Mesendoderm (in vitro differentiated cells): ENCODE data around the gene FGG.

Source experiments
- DNase-seq: peaks from one replicate; pipeline ENCODE4 v3.0.0; 2013
- H2AK5ac ChIP-seq: 2 replicates; pipeline ENCODE4 v1.6.1; 2013; ENCODE audit warnings: low read length, inconsistent platforms
- H2BK120ac ChIP-seq: 2 replicates; pipeline ENCODE4 v1.6.1; 2013; ENCODE audit warnings: low read depth, mild to moderate bottlenecking, low read length, moderate library complexity, mixed read lengths
- H2BK15ac ChIP-seq: replicated peaks from 2 replicates; pipeline ENCODE4 v1.6.1; 2013; ENCODE audit warnings: low read depth, mild to moderate bottlenecking, moderate library complexity
- H2BK5ac ChIP-seq: 2 replicates; pipeline ENCODE4 v1.6.1; 2013; ENCODE audit warnings: low read length, inconsistent platforms
- H3K18ac ChIP-seq: 2 replicates; pipeline ENCODE4 v1.6.1; 2013; ENCODE audit warnings: mild to moderate bottlenecking, low read length, mixed read lengths
- H3K23ac ChIP-seq: one replicate; pipeline ENCODE4 v1.6.1; 2013; ENCODE audit warnings: low read length
- H3K27ac ChIP-seq: 2 replicates; pipeline ENCODE4 v1.5.1; 2013; ENCODE audit warnings: low read depth, mild to moderate bottlenecking, inconsistent platforms, low read length, moderate library complexity
- H3K27me3 ChIP-seq: 2 replicates; pipeline ENCODE4 v1.6.1; 2013; ENCODE audit warnings: low read length, control low read depth, mild to moderate bottlenecking, inconsistent platforms; ENCODE audit not compliant: insufficient read depth, poor library complexity
- H3K36me3 ChIP-seq: 2 replicates; pipeline ENCODE4 v1.6.1; 2013; ENCODE audit warnings: low read length, inconsistent platforms; ENCODE audit not compliant: control insufficient read depth, insufficient read depth
- H3K4ac ChIP-seq: one replicate; pipeline ENCODE4 v1.6.1; 2013; ENCODE audit warnings: low read depth, mild to moderate bottlenecking, low read length, moderate library complexity
- H3K4me1 ChIP-seq: 2 replicates; pipeline ENCODE4 v1.6.1; 2013; ENCODE audit warnings: low read depth, low read length, inconsistent platforms; ENCODE audit not compliant: control insufficient read depth
- H3K4me2 ChIP-seq: 2 replicates; pipeline ENCODE4 v1.6.1; 2013; ENCODE audit warnings: low read length
- H3K4me3 ChIP-seq: 2 replicates; pipeline ENCODE4 v1.5.1; 2013; ENCODE audit warnings: mild to moderate bottlenecking, low read length
- H3K56ac ChIP-seq: one replicate; pipeline ENCODE4 v1.6.1; 2013; ENCODE audit warnings: low read length
- H3K79me1 ChIP-seq: 2 replicates; pipeline ENCODE4 v1.6.1; 2013; ENCODE audit warnings: low read length, inconsistent platforms
- H3K79me2 ChIP-seq: 2 replicates; pipeline ENCODE4 v1.6.1; 2013; ENCODE audit warnings: mild to moderate bottlenecking, low read length; ENCODE audit not compliant: control insufficient read depth, insufficient read depth
- H3K9ac ChIP-seq: 2 replicates; pipeline ENCODE4 v1.6.1; 2013; ENCODE audit warnings: low read length, inconsistent platforms
- H4K5ac ChIP-seq: one replicate; pipeline ENCODE4 v1.6.1; 2013; ENCODE audit warnings: low read length
- H4K8ac ChIP-seq: one replicate; pipeline ENCODE4 v1.6.1; 2013; ENCODE audit warnings: low read depth, mild to moderate bottlenecking, control low read depth, low read length, moderate library complexity
- WGBS: extraction: QIAGEN DNeasy Blood & Tissue Kit; methylation state at CpG from one replicate; pipeline ENCODE4 v1.1.7; 2013; ENCODE audit warnings: low lambda C conversion rate, missing lambda C conversion rate; ENCODE audit not compliant: insufficient coverage; ENCODE audit errors: extremely low coverage; 5-methylcytosine and 5-hydroxymethylcytosine counted together

Gene FGG

GRCh38 chr4:154623995-154624394 is 11.5 kb upstream of the FGG start:
- WGBS, result no CpG with 5 or more reads among the region's 7 CpGs

DNA sequence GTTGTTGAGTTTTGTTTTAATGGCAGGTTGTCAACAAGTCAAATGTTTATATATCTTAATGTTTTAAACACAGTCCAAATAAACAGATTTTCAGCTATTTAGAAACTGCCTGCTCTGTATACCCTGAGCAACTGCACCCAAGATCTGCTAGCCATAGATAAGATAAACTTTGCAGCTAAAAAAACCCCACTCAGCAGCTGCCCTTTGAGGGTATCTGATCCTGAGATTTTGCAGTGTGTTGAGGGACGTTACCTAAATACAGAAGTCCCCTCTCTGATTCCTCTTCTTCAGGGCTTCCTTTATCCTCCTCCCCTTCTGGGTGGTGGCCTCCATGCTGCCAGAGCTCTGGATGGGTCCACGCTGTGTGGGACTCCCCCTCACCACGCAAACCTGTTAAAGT is 11.0 kb upstream of the FGG start:
- H3K4ac ChIP-seq, result no peak overlapping the region
- no peaks in the 10 kb centered on the region for H3K79me1 ChIP-seq
- H2BK15ac ChIP-seq, result no peak overlapping the region
- H3K79me2 ChIP-seq, result no peaks in the 10 kb centered on the region
- no peak overlapping the region for H2AK5ac ChIP-seq
- no peak overlapping the region for H3K4me3 ChIP-seq
- no peak overlapping the region for H3K9ac ChIP-seq
- no peak overlapping the region for H2BK120ac ChIP-seq
- no peaks in the 10 kb centered on the region for H3K36me3 ChIP-seq
- no peak overlapping the region for H3K18ac ChIP-seq
- H3K4me2 ChIP-seq, result no peak overlapping the region
- H3K56ac ChIP-seq, result no peak overlapping the region
- peaks cover 4% of the 10 kb centered on the region for H3K27me3 ChIP-seq
- H4K5ac ChIP-seq, result no peak overlapping the region
- no CpG with 5 or more reads among the region's 3 CpGs for WGBS
- no peak overlapping the region for H3K23ac ChIP-seq
- H4K8ac ChIP-seq, result no peak overlapping the region
- no peak for DNase-seq
- H2BK5ac ChIP-seq, result no peak overlapping the region
- no peak overlapping the region for H3K27ac ChIP-seq
- peaks cover 3% of the 10 kb centered on the region for H3K4me1 ChIP-seq

More at GRCh38 chr4:154623995-154624394, 11.5 kb upstream of the FGG start:
- Histone ChIP-seq H3K36me3 (no peaks in the 10 kb centered on the region), H2AK5ac (no peak overlapping the region), H3K4me2 (no peak overlapping the region), H3K4me3 (no peak overlapping the region), H3K18ac (no peak overlapping the region), H3K27ac (no peak overlapping the region), H3K4me1 (peaks cover 3% of the 10 kb centered on the region), H3K9ac (no peak overlapping the region), H3K4ac (no peak overlapping the region), H3K23ac (no peak overlapping the region), H3K79me1 (no peaks in the 10 kb centered on the region), H2BK5ac (no peak overlapping the region), H3K79me2 (no peaks in the 10 kb centered on the region), H4K5ac (no peak overlapping the region), H2BK15ac (no peak overlapping the region), H3K56ac (no peak overlapping the region), H3K27me3 (peaks cover 5% of the 10 kb centered on the region), H4K8ac (no peak overlapping the region), H2BK120ac (no peak overlapping the region)
- DNase-seq, result no peak

GRCh38 chr4:154622598-154622997 is 10.1 kb upstream of the FGG start:
- H2BK5ac ChIP-seq, result no peak overlapping the region
- H2BK15ac ChIP-seq, result no peak overlapping the region
- H3K4me3 ChIP-seq, result no peak overlapping the region
- H3K23ac ChIP-seq, result no peak overlapping the region
- no peaks in the 10 kb centered on the region for H3K36me3 ChIP-seq
- no peak overlapping the region for H3K4ac ChIP-seq
- no peak overlapping the region for H3K18ac ChIP-seq
- peaks cover 3% of the 10 kb centered on the region for H3K4me1 ChIP-seq
- peak; percentile 61 for DNase-seq
- no peak overlapping the region for H3K4me2 ChIP-seq
- H4K8ac ChIP-seq, result no peak overlapping the region
- no peak overlapping the region for H4K5ac ChIP-seq
- peaks cover 2% of the 10 kb centered on the region for H3K27me3 ChIP-seq
- H2AK5ac ChIP-seq, result no peak overlapping the region
- H3K9ac ChIP-seq, result no peak overlapping the region
- H3K79me2 ChIP-seq, result no peaks in the 10 kb centered on the region
- no peak overlapping the region for H2BK120ac ChIP-seq
- no peak overlapping the region for H3K56ac ChIP-seq
- no peaks in the 10 kb centered on the region for H3K79me1 ChIP-seq
- H3K27ac ChIP-seq, result no peak overlapping the region

DNA sequence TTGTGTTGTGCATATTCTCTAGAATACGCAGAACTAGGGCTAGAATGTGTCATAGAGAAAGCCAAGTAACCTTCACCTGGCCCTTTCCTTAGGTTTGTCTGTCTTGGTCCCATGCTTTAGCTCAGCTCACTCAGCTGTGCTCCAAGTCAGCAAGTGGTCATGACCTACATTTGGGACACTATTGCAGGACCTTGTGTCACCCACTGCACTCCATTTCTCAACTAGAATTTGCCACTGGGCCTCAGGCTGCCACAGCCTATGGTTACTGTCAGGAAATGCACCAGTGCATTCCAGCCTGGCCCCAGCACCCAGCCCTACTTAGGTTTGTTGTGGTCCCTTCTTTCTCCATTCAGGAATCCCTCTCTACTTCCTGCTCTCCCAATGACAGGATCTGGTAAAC is 7.7 kb upstream of the FGG start:
- Histone ChIP-seq H3K4ac (no peak overlapping the region), H3K36me3 (no peaks in the 10 kb centered on the region), H2BK5ac (no peak overlapping the region), H3K9ac (no peak overlapping the region), H3K27ac (no peak overlapping the region), H3K18ac (no peak overlapping the region), H3K27me3 (no peaks in the 10 kb centered on the region), H3K4me2 (no peak overlapping the region), H2AK5ac (no peak overlapping the region), H4K5ac (no peak overlapping the region), H3K56ac (no peak overlapping the region), H4K8ac (no peak overlapping the region), H3K4me3 (no peak overlapping the region), H2BK15ac (no peak overlapping the region), H3K23ac (no peak overlapping the region), H3K79me1 (no peaks in the 10 kb centered on the region), H3K4me1 (no peaks in the 10 kb centered on the region), H2BK120ac (no peak overlapping the region), H3K79me2 (no peaks in the 10 kb centered on the region)
- no CpG with 5 or more reads among the region's 1 CpG for WGBS
- DNase-seq, result peak; percentile 14

DNA sequence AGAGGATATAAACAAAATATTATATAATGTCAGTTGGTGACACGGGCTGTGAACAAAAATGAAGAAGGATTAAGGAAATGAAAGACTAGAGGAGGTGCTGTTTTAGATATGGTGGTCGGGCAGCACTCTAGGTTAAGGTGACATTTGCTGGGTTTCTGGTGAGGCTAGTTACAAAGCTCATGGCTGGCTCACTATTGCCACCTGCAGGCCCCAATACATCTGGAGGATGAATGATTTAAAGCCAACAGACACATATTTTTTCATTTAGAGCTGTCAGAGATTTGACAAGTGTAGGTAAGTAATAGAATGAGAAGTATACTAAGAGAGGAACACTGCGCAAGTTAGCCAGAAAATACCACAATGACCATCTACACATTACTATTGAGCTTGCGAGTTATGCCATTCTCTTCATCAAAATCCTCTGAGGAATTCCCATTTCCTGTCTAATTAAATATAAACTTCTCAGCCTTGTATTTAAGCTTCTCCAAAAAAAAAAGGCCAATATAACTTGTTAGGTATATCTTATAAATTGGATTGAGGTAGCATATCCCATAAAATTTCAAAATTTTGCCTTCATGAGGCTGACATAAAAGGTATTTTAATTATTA is 6.4 kb upstream of the FGG start:
- Histone ChIP-seq H3K27me3 (no peaks in the 10 kb centered on the region), H2AK5ac (no peak overlapping the region), H4K5ac (no peak overlapping the region), H4K8ac (no peak overlapping the region), H3K36me3 (no peaks in the 10 kb centered on the region), H3K4ac (no peak overlapping the region), H3K79me1 (no peaks in the 10 kb centered on the region), H3K4me3 (no peak overlapping the region), H2BK5ac (no peak overlapping the region), H3K23ac (no peak overlapping the region), H2BK120ac (no peak overlapping the region), H3K4me2 (no peak overlapping the region), H3K79me2 (no peaks in the 10 kb centered on the region), H3K56ac (no peak overlapping the region), H2BK15ac (no peak overlapping the region), H3K18ac (no peak overlapping the region), H3K9ac (no peak overlapping the region), H3K4me1 (no peaks in the 10 kb centered on the region), H3K27ac (no peak overlapping the region)
- WGBS, result no CpG with 5 or more reads among the region's 4 CpGs
- DNase-seq, result peak; percentile 75

- H3K79me1 ChIP-seq, result no peaks in the 10 kb centered on the region
- H3K23ac ChIP-seq, result no peak overlapping the region
- H3K27me3 ChIP-seq, result no peaks in the 10 kb centered on the region
- no peak overlapping the region for H3K56ac ChIP-seq
- no CpG with 5 or more reads among the region's 5 CpGs for WGBS
- H3K4ac ChIP-seq, result no peak overlapping the region
- no peak for DNase-seq
- no peak overlapping the region for H3K4me2 ChIP-seq
- H3K4me1 ChIP-seq, result no peaks in the 10 kb centered on the region
- no peak overlapping the region for H2BK15ac ChIP-seq
- H2BK5ac ChIP-seq, result no peak overlapping the region
- no peak overlapping the region for H3K9ac ChIP-seq
- no peak overlapping the region for H2AK5ac ChIP-seq
- H3K4me3 ChIP-seq, result no peak overlapping the region
- no peak overlapping the region for H2BK120ac ChIP-seq
- no peak overlapping the region for H3K27ac ChIP-seq
- H3K79me2 ChIP-seq, result no peaks in the 10 kb centered on the region
- H3K36me3 ChIP-seq, result no peaks in the 10 kb centered on the region
- no peak overlapping the region for H4K8ac ChIP-seq
- no peak overlapping the region for H3K18ac ChIP-seq
- H4K5ac ChIP-seq, result no peak overlapping the region
These were observed 5.4 kb upstream of the FGG start for GRCh38 chr4:154617820-154618317.
